ENCODE measurements around the gene MASP1.
"Not testable (repeated sequence)": the region's sequence is repeated elsewhere in the genome, so short reads cannot be mapped to it uniquely, and the experiment has no call there.

The MASP1 gene

DNA sequence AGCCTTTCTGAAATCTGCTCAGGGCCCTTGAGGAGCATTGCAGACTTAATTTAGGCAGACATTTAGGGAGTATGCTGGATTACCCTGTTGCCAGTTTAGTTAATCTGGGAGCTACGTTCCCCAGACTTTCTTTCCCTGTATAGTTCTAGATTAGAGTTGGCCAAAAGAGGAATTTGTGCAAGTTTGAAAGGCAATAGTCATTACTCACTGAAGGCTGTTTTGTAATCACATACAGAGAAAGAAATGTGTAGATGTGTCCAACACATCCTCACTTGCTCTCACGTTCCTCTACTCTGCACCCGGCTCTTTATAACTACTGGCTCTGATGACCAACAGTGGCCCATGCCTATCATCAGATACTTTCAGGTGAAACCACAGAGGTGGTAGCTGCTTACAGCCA lies 24.2 kb downstream of the MASP1 start:
- in situ Hi-C loops (cut with MboI; ENCODE audit: low sequenced_read_pairs): no loop called here

DNA sequence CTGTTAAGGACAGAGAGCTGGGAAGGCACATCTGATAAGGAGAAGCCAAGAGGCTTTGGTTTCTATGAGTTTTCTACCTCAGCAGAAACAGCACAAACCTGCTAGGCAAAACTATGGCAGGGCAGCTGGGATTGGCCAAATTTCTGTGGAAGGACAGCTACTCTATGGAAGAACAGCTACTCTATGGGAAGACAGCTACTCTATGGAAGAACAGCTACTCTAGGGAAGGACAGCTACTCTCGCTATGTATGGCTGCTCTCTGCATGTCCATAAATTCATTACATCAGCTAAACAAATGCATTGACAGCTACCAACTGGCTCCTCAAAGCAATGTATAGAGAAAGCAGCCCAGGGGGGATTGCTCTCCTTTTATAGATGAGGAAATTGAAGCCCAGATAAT lies 24.8 kb downstream of the MASP1 start:
- in situ Hi-C loops (cut with MboI; ENCODE audit: low sequenced_read_pairs): no loop called here

DNA sequence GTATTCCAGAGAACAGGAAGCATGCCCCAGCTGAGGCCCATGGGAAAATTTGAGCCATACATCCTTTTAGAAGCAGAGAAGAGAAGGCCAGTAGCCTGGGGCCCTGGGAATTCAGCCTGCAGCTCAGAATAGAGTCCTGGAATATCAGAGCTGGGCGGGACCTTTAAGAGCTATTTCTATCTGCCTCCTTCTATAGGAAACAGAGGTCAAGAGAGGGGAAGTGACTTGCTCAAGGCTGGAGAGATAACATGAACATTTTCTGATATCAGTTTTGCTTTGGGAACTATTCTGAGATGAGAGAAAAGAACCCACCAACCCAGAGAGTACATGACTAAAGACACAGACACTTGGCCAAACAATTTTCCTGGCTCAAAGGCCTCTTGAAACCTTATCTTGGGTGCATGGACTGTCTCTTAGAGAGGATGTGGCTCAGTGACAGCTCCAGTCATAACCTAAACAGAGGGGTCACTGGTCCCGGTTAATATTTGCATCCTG lies 26.0 kb downstream of the MASP1 start:
- in situ Hi-C loops (cut with MboI; ENCODE audit: low sequenced_read_pairs): no loop called here

DNA sequence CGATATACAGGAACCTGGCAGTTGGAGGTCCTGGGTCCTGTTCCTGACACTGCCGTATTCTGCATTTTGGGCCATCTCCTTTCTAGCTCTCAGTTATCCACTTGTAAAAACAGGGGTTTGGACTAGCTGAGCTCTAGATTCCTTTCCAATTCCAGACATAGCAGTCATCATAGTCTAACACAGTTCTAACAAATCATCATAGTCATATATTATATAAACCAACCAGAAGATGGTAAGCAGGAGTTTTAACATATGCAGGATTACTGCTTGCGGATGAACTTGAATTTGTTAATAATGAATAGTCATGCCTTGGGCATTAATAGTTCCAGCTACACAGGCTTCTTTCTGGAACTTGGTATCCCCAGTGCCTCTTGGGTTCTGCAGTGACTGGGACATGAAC lies 26.6 kb downstream of the MASP1 start:
- in situ Hi-C loops (cut with MboI; ENCODE audit: low sequenced_read_pairs): no loop called here

DNA sequence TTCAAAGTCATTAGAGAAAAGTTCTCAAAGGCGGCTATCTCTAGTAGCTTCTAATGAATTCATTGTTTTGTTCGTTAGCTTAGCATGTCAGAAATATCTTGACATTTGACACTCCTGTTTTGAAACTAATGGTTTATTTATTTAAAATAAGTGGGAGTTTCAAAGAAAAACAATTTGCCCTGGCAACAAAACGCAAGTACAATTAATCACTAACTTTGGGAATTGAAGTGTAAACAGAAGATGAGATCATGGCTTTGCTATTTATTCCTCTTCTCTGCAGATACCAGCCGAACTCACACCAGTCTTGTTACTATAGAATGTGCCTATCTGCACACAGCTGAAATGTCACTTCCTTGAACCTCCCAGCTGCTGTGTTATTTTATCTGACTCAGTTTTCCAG lies 27.5 kb downstream of the MASP1 start:
- in situ Hi-C loops (cut with MboI; ENCODE audit: low sequenced_read_pairs): no loop called here

DNA sequence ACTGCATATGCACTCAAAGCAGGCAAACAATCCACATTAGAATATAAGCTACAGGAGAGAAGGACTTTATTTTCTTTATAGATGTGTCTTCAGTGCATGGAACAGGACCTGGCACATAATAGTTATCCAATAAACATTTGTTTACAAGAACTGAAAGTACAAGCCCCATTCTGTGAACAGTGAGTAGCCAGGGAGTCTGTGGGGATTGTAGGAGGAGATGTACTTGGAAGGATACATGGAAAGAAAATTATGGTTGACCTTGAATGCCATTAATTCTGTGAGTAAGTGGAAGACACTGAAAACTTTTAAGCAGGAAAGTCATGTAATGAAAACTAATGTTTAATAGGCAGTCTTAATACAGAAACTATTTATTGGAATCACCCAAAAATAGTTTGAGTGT lies 28.3 kb downstream of the MASP1 start:
- in situ Hi-C loops (cut with MboI; ENCODE audit: low sequenced_read_pairs): no loop called here

DNA sequence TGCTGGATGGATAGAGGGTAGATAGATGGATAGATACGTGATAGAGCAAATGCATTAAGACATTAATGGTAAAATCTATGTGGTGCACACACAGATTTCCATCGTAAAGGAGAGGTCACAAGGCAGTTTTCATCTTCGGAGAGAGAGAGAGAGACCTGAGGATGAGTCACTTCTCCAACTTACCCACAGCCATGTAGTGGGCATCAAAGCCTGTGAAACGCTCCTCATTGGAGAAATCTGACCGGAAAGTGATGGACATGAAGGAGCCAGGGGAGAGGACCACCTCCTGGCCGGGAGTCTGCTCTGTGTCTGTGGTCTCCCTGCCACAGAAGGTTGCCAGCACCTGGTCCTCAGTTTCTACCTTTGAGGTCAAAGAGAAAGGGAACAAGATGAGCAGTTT lies 29.2 kb downstream of the MASP1 start:
- in situ Hi-C loops (cut with MboI; ENCODE audit: low sequenced_read_pairs): no loop called here

DNA sequence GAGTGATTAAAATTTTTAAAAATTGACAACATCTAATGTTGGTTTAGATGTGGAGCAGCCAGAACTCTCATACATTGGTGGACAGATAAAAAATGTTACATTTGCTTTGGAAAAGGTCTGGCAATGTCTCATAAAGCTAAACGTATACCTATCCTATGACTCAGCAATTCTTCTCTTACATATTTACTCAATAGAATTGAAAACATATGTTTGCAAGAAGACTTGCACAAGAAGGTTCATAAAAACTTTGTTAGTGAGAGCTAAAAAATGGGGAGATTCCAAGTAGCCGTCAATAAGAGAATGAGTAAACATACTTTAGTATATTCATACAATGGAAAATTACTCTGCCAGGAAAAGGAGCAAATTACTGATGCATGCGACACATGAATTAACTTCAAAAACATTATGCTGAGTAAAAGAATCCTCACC lies 30.0 kb downstream of the MASP1 start:
- in situ Hi-C loops (cut with MboI; ENCODE audit: low sequenced_read_pairs): no loop called here

DNA sequence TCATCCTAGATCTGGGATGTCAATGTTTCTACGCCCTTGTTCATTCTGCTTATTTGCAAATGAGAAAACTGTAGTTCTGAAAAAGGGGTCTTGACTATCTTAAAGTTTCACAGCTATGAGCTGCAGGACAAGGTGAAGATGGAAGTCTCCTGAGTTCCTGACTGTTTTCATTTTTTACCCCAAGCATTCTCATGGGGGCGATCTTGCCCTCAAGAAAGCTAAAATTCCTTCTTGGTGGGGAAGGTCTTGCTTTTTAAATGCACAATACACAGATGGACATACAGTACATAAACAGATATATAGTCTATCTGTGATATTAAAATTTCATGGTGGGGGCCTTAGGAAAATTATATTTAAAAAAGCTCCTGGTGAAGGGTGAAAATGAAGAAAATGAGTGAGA lies 32.4 kb downstream of the MASP1 start:
- in situ Hi-C loops (cut with MboI; ENCODE audit: low sequenced_read_pairs): no loop called here

DNA sequence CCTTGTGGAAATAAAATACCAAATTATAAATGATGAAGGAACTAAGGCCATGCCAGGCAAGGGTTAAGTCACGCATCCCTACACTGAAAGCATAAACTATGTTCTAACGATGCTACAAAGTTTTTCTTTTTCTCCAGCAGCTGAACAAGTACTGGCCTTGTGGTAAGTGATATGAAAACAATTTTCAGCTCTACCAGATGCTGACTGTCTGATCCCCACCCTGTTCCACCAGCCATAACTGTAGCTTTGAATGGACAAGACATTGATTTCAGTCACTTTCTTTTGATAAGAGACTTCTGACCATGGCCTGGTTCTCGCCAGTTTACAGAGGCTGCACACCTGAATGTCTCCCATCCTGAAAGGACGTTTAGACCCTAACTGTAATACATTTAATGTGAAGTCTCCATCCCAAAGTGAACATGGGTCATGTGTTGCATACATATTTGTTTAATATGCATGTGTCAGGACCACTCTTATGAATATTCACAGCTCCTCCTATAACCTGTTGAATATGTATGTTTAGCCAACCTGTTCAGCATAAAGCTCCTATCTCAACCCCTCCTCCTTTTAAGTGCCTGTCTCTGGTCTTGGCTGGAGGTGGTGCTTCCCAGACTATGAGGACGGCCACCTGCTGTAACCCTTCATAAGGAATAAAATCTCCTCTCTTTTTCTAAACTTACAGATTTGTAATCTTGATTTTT lies 33.4 kb downstream of the MASP1 start:
- in situ Hi-C loops (cut with MboI; ENCODE audit: low sequenced_read_pairs): no loop called here

DNA sequence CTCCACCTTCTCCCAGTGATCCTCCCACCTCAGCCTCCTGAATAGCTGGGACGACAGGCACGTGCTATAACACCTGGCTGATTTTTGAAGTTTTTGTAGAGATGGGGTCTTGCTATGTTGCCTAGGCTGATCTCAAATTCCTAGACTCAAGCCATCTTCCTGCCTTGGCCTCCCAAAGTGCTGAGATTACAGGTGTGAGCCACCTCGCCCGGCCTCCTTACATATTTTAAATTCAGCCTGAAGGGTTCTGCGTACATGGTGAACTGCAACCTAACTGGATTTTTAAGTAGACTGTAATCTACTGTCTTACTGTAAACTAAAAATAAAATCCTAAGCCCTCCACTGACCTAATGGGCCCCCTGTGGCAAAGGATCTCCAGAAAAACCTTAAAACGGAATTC lies 34.1 kb downstream of the MASP1 start:
- in situ Hi-C loops (cut with MboI; ENCODE audit: low sequenced_read_pairs): no loop called here

DNA sequence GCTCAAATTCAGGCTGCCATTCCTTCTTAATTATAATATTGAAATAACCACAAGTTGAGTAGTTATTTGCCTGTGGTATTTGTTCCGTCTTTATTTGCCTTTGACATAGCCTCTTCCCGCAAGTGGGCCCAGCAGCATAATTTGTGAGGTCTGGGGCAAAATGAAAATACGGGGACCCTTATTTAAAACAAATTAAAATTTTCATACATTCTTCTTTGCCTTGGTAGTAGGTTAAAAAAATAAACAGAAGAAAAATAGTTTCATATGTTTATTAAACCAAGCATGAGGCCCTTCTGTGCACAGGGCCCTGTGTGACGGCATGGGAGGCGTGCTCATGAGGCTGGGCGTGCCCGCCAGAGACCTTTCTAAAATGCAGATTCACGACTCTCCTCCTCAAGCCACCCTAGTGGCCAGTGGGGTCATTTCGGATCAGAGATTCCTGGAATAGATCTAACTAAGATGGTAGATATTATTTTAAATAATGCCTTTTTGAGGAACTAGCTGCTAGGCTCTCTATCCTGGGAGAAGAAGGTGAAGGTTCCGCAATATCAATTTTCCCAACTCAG lies 35.4 kb downstream of the MASP1 start:
- in situ Hi-C loops (cut with MboI; ENCODE audit: low sequenced_read_pairs): no loop called here

DNA sequence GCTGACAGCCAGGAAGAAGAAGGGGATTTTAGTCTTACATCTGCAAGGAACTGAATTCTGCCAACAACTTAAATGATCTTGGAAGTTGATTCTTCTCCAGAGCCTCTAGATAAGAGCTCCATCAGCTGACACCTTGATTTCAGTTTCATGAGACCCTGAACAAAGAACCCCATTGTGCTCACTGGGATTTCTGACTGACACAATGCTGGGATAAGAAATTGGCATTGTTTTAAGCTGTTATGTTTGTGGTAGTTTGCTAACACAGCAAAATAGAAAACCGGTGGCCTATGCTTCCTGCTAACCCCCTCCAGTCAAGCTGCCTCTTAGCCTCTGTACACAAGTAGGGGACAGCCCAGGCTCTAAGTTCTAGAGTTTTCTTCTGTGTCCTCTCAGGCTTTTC lies 36.2 kb downstream of the MASP1 start:
- in situ Hi-C loops (cut with MboI; ENCODE audit: low sequenced_read_pairs): no loop called here

DNA sequence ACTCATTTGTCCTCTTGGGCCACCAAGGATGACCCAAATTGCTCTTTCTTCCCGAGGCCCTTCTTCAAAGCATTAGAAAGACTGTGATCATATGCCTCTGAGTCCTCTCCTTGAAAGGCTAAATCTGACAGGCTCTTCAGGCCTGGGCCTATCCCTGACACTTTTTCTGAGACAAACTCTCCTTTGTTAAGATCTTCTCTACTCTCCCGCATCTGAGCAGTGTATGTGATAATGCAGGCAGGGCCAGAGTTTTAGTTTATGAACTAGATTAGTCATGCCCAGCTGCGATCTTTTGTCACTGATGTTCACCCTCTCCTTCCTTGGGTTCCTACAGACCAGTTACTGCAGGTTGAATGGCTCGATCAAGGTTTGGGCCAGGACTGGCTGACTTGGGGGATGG lies 39.2 kb downstream of the MASP1 start:
- in situ Hi-C loops (cut with MboI; ENCODE audit: low sequenced_read_pairs): no loop called here

DNA sequence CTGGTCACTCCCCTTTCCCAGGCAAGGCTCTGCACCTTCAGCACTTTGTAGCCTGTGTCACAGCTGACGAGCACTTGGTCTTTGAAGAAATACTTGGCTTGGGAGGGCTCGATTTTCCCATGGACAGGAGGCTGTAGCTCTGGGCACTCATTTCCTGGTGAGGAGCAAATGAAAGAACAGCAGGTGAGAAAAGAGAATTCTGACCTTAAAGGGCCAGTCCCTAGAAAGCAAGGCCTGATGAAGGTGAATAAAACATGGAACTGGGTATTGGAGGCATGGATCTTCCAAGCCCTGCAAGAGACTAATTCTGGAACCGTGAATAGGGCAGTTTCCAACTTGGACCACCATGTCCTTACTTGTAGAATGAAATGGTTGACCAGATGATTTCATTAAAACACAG lies 39.9 kb downstream of the MASP1 start:
- in situ Hi-C loops (cut with MboI; ENCODE audit: low sequenced_read_pairs): no loop called here

DNA sequence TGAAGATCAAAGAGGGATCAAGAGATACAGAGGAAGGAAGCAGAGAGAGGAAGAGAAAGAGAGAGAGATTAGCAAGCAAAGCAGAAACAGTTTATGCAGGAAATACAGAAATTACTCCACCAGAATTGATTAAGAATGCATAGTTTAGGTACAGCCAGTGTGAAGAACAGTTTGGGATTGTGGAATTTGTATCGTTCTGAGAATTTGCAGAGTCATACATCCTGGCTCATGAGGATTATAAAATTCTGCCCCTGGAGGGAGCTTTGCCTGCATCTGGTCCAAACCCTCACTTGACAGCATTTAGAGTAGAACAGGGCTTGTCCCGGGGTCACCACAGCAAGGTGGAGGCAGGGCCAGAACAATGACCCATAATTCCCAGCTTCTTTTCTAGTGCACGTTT lies 44.1 kb downstream of the MASP1 start:
- in situ Hi-C loops (cut with MboI; ENCODE audit: low sequenced_read_pairs): no loop called here

DNA sequence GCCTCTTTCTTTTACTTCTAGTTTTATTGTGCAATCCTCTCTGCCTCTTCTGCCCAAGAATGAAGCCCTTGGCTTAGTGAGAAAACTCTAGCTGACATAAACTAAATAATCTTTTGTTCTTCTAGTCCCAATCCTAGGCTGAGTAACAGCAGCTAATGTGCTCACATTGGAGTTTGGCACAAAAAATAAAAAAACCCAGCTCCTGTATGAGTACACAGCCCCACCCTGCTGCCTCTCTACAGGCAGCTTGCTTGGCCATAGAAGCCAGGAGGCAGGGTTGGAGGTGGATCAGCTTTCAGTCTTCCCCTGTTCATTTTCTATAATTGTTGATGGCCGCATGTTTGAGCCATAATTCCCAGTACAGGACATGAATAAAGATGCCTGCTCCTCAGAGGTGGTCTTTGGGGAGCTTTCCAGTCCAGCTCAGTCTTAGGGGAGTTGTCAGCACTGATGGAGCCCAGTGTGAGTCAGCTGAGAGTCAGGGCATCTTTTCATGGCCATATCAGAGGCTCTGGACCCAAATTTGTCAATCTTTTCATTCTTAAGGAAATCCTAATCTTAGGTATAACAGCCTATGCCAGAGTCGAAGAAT lies 47.5 kb downstream of the MASP1 start:
- in situ Hi-C loops (cut with MboI; ENCODE audit: low sequenced_read_pairs): no loop called here

DNA sequence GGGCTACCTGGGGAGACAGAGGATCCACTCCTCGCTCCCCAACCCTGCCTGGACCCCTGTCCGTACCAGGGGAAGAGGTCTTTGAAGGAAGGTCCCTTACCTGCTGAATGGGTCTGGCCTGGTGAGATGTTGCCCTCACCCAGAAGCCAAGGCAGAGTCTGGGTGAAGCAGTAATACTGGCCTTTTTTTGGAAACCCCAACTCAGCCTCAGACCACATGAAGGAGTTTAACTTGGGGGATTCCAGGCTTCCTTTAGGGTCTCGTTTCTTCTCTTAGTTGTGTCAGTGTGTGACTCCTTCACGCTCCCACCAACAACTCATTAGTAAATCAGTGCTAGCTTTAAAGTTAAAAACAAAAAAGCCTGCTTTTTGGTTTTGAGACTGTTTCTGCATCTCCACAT lies 48.6 kb downstream of the MASP1 start:
- in situ Hi-C loops (cut with MboI; ENCODE audit: low sequenced_read_pairs): no loop called here

DNA sequence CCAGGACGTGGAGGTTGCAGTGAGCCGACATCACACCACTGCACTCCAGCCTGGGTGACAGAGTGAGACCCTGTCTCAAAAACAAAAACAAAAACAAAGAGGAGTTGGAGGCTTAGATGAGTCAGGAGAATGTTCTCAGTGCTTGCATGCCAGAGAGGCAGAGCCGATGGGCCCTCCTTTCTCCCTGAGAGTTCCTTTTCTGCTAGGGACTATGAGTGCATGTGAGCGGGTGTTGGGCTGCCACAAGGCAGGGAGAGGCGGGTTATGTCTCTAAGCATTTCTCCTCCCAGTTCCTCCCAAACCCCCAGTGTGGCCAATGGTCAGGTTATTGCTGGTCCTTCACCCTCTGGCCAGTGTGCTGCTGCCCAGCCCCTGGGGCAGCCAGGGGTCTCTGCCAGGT lies 49.1 kb downstream of the MASP1 start:
- in situ Hi-C loops (cut with MboI; ENCODE audit: low sequenced_read_pairs): no loop called here

DNA sequence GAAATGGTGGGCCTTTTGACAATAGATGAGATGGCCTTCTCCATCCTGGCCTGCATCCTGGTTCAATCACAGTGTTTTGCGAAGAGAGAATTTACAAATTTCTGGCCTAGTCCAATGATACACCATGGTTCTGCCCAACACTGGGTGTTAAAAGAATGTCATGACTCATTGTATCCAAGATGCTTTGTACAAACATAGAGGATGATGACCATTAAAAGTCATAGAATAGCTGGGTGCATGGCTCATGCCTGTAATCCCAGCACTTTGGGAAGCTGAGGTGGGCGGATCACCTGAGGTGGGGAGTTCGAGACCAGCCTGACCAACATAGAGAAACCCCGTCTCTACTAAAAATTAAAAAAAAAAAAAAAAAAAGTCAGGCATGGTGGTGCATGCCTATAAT lies 52.7 kb downstream of the MASP1 start:
- in situ Hi-C loops (cut with MboI; ENCODE audit: low sequenced_read_pairs): not testable (repeated sequence)

DNA sequence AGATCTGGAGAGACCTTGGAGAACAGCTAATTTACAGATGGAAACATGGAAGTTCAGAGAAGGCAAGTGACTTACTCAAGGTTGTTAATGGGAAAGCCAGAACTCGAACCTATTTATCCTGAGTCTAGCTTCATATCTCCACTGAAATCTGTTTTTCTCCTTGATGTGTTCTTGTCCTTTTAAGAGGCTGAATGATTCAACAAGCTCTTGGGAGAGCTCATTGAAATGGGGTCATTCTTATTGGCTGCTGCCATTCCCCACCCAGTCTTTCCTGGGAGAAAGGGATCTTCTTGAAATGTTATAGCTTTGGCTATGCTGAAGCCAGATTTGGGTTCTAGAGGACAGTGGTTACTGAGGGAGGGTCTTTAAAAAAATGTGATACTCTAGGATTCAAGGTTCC lies 53.3 kb downstream of the MASP1 start:
- in situ Hi-C loops (cut with MboI; ENCODE audit: low sequenced_read_pairs): no loop called here

DNA sequence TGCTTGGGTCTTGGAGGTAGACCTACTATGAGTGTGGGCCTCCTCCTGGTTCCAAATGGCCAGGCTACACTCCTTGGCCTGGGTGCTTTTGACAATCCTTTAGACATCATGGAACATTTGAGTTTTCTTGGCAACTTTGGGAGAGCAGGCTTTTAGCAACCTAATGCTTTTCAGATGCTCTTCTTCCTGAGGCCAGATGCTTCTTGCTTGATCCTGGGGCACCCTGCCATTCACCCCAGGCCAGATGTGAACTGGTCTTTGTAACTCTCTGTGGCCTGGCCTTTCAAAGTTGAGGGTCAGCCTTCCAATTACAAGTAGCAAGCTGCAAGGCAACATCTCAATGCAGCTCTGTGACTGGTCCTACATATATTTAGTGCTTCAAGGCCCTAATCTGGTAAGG lies 53.8 kb downstream of the MASP1 start:
- in situ Hi-C loops (cut with MboI; ENCODE audit: low sequenced_read_pairs): no loop called here

DNA sequence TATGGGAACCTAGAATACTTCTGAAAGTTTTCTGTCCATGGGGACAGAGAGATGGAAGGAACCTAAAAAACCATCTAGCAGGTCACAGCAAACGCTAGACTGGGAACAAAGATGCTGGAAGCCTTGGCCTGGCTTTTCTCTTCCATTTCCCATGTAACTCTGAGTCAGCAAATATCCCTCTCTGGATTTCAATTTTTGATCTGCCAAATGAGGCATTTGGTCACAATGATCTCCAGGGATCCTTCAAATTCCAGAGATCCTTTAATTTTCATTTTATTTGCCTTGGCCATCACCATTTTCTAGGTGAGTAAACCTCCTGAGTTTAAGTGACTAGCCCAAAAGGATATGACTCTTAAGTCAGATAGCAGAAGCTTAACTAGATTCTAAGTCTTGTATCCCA lies 54.6 kb downstream of the MASP1 start:
- in situ Hi-C loops (cut with MboI; ENCODE audit: low sequenced_read_pairs): no loop called here
